Choroid plexus epithelial cell (primary cell): ENCODE results near the gene SDS.

Experiments
- DNase-seq: peaks from one replicate; pipeline ENCODE4 v3.0.0-alpha.2; 2010; ENCODE audit warnings: low read depth
- H3K4me3 ChIP-seq: 2 replicates; pipeline ENCODE4 v1.5.1; 2011; ENCODE audit warnings: low read depth, mild to moderate bottlenecking, control low read depth, low read length, moderate library complexity
- CTCF ChIP-seq: conservative IDR thresholded peaks from 2 replicates; pipeline ENCODE4 v1.5.1; 2011; ENCODE audit warnings: low read depth, mild to moderate bottlenecking, control low read depth, inconsistent platforms, low read length, moderate library complexity

SDS gene

GRCh38 chr12:113408756-113409298, 5.1 kb upstream of the SDS start:
- no peak overlapping the region for H3K4me3 ChIP-seq
- DNase-seq: no peak
- no peak for TF ChIP-seq CTCF

GRCh38 chr12:113407931-113408600, 4.4 kb upstream of the SDS start:
- TF ChIP-seq CTCF: no peak
- peak; percentile 63 for DNase-seq
- H3K4me3 ChIP-seq: no peak overlapping the region

DNA sequence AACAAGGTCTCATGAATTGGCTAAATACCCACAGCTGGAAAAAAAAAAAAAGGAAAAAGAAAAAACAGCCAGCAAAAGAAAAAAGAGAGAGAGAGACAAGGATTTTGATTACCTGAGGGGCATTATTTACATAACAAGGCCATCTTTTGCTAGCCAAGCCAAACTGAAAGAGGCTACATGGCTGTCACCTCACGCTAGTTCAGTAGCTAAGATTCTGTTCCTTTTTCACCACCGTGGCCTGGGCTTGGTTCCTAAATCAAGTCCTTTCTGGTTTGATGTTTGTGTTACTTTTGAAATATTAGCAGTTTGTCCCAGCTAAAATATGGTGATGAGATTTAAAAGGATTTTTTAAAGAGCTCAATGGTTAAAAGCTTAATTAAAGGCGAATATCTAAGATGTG, 2.0 kb upstream of the SDS start:
- DNase-seq: no peak
- H3K4me3 ChIP-seq: no peak overlapping the region
- no peak for TF ChIP-seq CTCF

- H3K4me3 ChIP-seq: no peak overlapping the region
- DNase-seq: no peak
- no peak for TF ChIP-seq CTCF
These were observed 964 bp downstream of the SDS start for GRCh38 chr12:113402586-113403260.

- no peak for TF ChIP-seq CTCF
- H3K4me3 ChIP-seq: no peak overlapping the region
- no peak for DNase-seq
These were observed 2.4 kb downstream of the SDS start for GRCh38 chr12:113401066-113402000.

- no peak for DNase-seq
- TF ChIP-seq CTCF: no peak
- H3K4me3 ChIP-seq: no peak overlapping the region
These were observed 3.3 kb downstream of the SDS start for GRCh38 chr12:113400362-113400761.
